ENCODE data around the gene PRKN.

Gene PRKN

DNA sequence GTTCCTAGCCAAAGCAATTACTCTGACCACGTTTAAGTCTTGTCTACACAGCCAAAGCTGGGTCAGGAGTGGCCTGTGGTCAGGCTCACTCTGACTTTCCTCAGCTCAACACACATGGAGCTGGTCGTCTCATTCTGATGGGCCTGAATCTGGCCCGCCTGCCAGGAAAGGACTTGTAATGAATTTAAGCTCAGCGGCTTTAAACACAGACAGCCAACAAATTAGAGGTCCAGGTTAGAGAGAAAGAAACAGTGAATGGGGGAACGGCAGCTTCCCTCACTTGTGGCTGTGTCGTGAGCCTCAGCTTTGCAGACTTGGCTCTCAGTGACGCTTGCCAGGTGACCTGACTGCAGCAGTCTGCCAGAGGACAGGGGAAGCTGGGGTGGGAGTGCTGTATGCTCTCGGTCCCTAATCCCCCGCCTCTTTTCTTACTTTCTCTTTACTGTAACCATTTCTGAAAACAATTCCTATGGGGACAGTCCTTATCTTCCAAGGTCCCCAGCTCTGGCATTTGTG is 1331.8 kb downstream of the PRKN start:
- TF ChIP-seq, protein P1, sequence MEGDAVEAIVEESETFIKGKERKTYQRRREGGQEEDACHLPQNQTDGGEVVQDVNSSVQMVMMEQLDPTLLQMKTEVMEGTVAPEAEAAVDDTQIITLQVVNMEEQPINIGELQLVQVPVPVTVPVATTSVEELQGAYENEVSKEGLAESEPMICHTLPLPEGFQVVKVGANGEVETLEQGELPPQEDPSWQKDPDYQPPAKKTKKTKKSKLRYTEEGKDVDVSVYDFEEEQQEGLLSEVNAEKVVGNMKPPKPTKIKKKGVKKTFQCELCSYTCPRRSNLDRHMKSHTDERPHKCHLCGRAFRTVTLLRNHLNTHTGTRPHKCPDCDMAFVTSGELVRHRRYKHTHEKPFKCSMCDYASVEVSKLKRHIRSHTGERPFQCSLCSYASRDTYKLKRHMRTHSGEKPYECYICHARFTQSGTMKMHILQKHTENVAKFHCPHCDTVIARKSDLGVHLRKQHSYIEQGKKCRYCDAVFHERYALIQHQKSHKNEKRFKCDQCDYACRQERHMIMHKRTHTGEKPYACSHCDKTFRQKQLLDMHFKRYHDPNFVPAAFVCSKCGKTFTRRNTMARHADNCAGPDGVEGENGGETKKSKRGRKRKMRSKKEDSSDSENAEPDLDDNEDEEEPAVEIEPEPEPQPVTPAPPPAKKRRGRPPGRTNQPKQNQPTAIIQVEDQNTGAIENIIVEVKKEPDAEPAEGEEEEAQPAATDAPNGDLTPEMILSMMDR (conservative IDR thresholded peaks at IDR 0.05) = no peak
- H3K27ac ChIP-seq = no peak overlapping the region

- TF ChIP-seq, protein P1 (conservative IDR thresholded peaks at IDR 0.05) = no peak
- no peak overlapping the region for H3K27ac ChIP-seq
Observed at GRCh38 chr6:161394437-161394836, 1333.1 kb downstream of the PRKN start.

GRCh38 chr6:161393839-161394364 is 1333.7 kb downstream of the PRKN start:
- H3K27ac ChIP-seq = no peak overlapping the region
- TF ChIP-seq, protein P1 (conservative IDR thresholded peaks at IDR 0.05) = peak; percentile 83

- TF ChIP-seq, protein P1 (conservative IDR thresholded peaks at IDR 0.05) = no peak
- no peak overlapping the region for H3K27ac ChIP-seq
Observed at GRCh38 chr6:161393292-161393691, 1334.3 kb downstream of the PRKN start.

- no peak overlapping the region for H3K27ac ChIP-seq
- TF ChIP-seq, protein P1 (conservative IDR thresholded peaks at IDR 0.05) = no peak
Observed at GRCh38 chr6:161389756-161390155, 1337.8 kb downstream of the PRKN start.

DNA sequence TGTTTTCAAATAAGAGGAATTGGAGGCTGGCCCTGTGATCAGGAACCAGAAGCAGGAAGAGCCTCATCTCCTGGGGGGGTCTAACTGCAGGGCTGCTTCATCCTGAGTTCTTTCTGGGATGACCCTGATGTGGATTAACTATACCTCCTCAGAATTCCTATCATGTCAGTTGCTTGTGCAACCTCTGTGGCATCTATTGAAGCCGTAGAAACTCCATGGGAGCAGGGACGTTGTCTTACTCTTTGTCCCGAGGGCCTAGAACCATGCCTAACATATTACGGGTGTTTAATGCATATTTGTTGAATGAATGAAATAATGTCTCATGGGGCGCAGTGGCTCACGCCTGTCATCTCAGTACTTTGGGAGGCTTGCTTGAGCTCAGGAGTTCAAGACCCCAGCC is 1343.6 kb downstream of the PRKN start:
- no peak overlapping the region for H3K27ac ChIP-seq
- TF ChIP-seq, protein P1 (conservative IDR thresholded peaks at IDR 0.05) = no peak

GRCh38 chr6:161379834-161380582 is 1347.6 kb downstream of the PRKN start:
- H3K27ac ChIP-seq = no peak overlapping the region
- TF ChIP-seq, protein P1 (conservative IDR thresholded peaks at IDR 0.05) = no peak

Measured in VCaP (cell line).